KOPT-K1 (cell line): Measurements from ENCODE around the gene TBC1D22B.
"Not testable (repeated sequence)": the region's sequence is repeated elsewhere in the genome, so short reads cannot be mapped to it uniquely, and the experiment has no call there.

Source experiments
- H3K27ac ChIP-seq: fragments of 200-600 bp; sonication (generic); 2 replicates; pipeline ENCODE4 v1.5.1; 2016; ENCODE audit warnings: antibody characterized with exemption, mild to moderate bottlenecking, low read depth, low read length; ENCODE audit not compliant: poor library complexity, severe bottlenecking
- H3K36me3 ChIP-seq: fragments of 200-600 bp; sonication (generic); 2 replicates; pipeline ENCODE4 v1.5.1; 2017; ENCODE audit warnings: antibody characterized with exemption, mild to moderate bottlenecking, low read length, moderate library complexity; ENCODE audit not compliant: insufficient read depth
- H3K9me3 ChIP-seq: fragments of 200-600 bp; sonication (generic); 2 replicates; pipeline ENCODE4 v1.5.1; 2017; ENCODE audit warnings: antibody characterized with exemption, low read length, mild to moderate bottlenecking; ENCODE audit not compliant: insufficient read depth, poor library complexity, severe bottlenecking

The TBC1D22B gene

DNA sequence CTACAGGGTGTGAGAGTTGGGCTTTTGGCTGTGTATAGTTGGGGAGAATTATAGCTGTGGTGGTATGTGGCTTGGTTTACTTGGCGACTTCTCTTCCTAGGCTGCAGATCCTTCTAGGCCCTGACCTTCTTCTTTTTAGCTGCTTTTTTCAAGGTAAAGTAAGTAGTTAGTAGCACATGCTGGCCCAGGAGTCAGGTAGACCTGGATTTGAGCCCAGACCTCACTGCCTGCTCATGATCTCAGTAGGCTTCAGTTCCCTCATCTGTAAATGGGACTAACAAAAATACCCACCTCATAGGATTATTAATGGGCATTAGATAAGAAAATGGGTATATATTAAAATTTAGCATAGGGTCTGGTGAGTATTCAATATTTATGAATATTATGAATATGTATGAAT is 17.8 kb downstream of the TBC1D22B start:
- peaks cover 33% of the 10 kb centered on the region for H3K36me3 ChIP-seq
- H3K27ac ChIP-seq: peak overlapping the region; percentile 85

DNA sequence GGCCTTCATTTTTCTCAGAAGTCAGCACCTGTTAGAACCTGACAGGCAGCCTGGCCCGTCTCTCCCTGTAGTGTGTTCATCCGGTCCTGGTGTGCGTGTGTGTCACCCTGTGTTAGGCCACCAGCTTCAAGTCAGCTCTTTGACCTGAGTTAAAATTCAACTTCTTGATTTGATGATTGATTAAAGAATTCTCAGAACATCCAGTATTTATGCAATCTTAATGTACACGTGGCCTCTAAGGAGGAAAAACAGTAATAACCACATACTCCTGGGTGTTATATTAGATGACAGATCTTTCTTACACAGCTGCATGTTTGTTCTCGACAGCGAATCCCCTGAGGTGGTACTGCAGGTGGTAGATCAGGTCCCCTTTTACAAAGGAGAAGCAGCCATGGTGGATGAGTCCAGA is 19.4 kb downstream of the TBC1D22B start:
- Histone ChIP-seq H3K9me3 (no peaks in the 10 kb centered on the region), H3K27ac (peak overlapping the region; percentile 85), H3K36me3 (peaks cover 33% of the 10 kb centered on the region)

More for the DNA sequence above, 17.8 kb downstream of the TBC1D22B start:
- no peaks in the 10 kb centered on the region for H3K9me3 ChIP-seq

DNA sequence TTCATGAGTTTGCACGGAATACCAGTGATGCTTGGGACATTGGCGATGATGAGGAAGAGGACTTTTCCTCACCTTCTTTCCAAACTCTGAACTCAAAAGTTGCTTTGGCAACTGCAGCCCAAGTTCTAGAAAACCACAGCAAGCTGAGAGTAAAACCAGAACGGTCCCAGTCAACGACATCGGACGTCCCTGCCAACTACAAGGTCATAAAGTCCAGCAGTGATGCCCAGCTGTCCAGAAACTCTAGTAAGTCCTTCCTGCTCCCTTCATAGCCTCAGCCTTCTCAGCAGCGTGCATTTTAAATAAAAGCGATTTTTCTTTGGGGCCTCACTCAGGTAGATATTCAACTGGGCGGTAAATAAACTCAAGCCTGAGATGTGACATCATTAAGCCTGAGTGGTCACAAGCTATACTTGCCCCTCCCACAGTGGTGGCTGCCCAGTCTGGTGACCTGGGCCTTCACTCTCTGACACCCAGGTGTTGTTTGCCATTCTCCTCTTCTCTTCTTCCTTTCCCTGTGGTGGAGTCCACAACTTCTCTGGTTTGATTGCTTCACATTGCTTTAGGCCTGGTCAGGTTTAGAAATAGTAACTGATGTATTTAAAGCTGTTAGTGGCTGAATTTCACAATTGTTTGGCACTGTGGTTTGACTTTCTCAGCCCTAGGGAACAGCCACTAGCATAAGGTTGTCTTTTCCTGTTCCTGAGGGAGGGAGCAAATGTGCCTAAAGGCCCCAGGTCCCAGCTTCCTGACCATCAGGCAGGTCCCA is 22.0 kb downstream of the TBC1D22B start:
- Histone ChIP-seq H3K36me3 (peaks cover 50% of the 10 kb centered on the region), H3K27ac (peak overlapping the region; percentile 85), H3K9me3 (no peaks in the 10 kb centered on the region)

DNA sequence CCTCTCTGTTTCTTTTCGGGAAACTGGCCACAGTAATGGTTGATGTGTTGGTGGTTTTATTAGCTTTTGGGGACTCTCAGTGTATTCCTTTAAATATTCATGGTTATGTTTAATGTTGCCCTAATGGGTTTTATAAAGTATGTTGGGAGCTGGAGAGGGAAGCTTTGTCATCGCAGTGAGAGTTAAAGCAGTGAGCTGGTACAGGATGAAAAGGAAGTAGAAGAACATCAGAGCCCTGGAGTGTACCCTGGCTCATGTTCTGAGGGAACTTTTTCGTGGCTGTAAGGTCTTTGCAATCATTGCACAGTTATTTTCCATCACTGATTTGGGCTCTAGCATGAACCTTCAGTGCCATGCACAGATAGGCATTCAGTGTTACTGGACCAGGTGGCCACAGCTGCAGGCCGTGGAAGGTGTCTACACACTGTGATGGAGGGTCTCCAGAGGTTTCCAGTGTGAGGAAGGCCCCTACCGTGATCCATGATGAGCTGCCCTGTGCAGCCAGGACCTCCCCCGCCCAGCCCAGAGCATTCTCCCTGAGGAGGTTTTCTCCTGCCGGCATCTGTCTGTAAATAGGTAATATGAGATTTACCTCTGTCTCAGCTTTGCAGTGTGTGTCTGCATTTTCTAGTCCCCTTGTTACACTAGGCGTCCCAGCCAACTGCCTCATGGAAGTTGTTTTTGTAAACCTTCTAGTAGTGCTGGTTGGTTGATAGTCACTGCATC is 22.8 kb downstream of the TBC1D22B start:
- H3K27ac ChIP-seq: peak overlapping the region; percentile 85
- no peaks in the 10 kb centered on the region for H3K9me3 ChIP-seq
- H3K36me3 ChIP-seq: peaks cover 56% of the 10 kb centered on the region

DNA sequence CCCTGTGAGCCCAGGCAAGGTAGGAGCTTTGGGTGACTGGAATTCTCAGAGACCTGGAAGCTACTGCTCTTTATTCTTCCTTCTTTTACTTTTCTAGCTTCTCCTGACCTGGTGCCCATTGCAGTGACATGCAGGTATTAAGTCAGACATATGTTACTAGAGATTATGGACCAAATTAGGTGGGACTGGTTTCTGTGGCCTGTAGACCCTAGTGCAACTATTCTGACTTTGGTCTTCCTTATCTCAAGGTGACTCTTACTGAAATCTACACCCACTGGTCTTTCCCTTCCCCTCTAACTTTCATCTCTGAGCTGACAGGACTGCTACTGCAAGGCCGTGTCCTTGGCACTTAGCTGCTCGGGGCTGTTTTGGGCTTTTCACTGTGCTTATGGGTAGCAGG is 24.8 kb downstream of the TBC1D22B start:
- Histone ChIP-seq H3K27ac (peak overlapping the region; percentile 85), H3K9me3 (no peaks in the 10 kb centered on the region), H3K36me3 (peaks cover 72% of the 10 kb centered on the region)

DNA sequence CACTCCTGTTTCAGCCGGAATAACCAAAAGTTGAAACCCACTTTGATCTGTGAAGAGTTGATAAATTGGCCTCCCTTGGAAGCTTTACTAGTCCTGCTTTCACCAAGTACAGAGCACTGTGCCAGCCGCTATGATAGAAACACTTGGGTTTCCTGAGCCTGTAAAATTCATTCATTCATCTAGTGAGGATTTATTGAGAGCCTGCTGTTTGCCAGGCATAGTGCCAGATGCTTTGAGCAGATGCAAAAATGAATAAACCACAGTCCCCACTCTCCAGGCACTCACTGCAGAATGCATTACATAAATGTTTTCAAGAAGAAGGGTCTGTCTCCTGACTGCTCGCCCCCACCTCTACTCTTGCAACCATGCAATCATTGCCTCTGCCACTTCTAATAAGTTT is 25.7 kb downstream of the TBC1D22B start:
- Histone ChIP-seq H3K36me3 (peaks cover 77% of the 10 kb centered on the region), H3K9me3 (no peaks in the 10 kb centered on the region)

DNA sequence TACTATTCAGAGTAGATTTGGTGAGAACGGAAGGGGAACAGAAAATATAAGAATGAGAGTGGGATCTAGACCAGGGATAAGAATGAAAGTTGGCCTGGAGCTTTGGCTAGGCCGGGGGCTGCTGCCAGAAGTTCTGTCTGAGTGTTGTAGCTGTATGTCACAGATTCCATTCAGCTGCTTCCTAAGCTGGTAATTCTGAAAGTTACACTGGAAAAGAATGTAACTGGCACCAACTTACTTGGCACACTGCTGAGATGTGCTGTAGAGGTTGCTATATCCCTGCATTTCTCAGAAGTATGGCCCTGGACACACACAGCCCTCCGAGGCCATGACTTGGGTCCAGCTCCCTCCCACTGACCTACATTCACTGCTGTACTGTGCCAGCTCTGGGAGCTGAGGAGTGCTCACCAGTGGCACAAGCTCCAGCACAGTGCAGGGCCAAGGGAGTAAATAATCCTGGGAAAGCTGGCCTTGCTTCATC is 26.1 kb downstream of the TBC1D22B start:
- Histone ChIP-seq H3K36me3 (peaks cover 77% of the 10 kb centered on the region), H3K9me3 (no peaks in the 10 kb centered on the region), H3K27ac (peak overlapping the region; percentile 85)

More for the DNA sequence above, 25.7 kb downstream of the TBC1D22B start:
- peak overlapping the region; percentile 85 for H3K27ac ChIP-seq

DNA sequence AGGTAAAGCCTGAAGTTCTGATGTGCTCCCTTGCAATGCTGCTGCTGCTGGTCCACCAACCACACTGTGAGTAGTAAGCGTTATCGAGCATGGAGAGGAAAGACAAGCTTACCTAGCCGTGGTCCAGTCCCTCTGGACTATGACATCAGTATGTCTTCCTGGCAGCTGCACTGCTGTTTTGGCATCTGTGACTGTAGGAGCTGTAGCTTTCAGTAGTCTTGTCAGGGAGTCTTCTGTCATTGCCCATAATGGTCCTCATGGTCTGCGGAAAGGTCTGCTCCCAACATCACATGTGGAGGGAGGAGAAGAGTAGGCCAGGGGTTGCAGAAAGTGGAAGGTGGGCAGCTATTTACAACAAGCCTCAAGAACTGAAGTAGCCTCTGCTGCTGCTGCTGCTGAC is 27.2 kb downstream of the TBC1D22B start:
- H3K36me3 ChIP-seq: peaks cover 69% of the 10 kb centered on the region

DNA sequence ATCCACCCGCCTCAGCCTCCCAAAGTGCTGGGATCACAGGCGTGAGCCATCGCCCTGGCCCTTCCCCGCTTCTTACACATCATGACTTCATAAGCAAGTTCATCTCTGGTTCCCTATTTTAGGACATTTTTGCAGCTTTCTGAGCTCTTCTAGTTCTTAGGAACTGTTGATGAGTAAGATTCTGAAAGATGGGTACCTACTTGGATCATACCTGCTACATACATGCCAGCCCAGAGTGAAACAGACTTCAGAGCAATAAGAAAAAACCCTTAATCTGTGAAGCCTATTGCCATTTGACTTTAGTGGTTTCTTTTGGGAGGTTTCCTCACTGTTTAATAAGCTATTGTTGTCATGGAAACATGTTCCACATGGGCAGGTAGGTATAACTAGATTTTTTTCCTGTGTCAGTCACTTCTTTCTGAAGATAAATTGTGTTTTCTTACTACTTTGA is 28.3 kb downstream of the TBC1D22B start:
- no peaks in the 10 kb centered on the region for H3K9me3 ChIP-seq
- H3K36me3 ChIP-seq: peaks cover 62% of the 10 kb centered on the region
- peak overlapping the region; percentile 85 for H3K27ac ChIP-seq

More for the DNA sequence above, 27.2 kb downstream of the TBC1D22B start:
- H3K27ac ChIP-seq: peak overlapping the region; percentile 85
- H3K9me3 ChIP-seq: no peaks in the 10 kb centered on the region

DNA sequence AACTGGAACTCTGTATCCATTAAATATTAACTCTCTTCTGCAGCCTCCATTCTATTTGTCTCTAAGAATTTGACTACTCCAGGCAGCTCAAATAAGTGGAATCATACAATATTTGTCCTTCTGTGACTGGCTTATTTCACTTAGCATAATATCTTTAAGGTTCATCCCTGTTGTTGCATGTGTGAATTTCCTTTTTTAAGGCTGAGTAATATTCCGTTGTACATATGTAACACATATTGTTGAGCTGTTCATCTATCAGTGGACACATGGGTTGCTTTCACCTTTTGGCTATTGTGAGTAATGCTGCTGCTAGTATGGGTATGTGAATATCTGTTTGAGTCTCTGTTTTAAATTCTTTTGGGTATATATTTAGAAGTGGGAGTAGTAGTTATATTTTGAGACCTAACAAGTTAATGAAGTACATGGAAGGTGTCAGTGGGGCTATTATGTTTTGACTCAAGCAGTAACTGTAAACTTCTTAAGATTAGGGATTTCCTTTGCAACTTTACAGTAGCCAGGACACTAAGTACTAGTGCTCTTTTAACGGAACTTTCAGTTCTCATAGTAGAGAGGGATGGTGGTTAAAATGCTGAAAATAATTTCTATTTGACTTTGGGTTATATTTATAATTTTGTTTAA is 30.1 kb downstream of the TBC1D22B start:
- H3K27ac ChIP-seq: peak overlapping the region; percentile 95
- peaks cover 69% of the 10 kb centered on the region for H3K36me3 ChIP-seq

DNA sequence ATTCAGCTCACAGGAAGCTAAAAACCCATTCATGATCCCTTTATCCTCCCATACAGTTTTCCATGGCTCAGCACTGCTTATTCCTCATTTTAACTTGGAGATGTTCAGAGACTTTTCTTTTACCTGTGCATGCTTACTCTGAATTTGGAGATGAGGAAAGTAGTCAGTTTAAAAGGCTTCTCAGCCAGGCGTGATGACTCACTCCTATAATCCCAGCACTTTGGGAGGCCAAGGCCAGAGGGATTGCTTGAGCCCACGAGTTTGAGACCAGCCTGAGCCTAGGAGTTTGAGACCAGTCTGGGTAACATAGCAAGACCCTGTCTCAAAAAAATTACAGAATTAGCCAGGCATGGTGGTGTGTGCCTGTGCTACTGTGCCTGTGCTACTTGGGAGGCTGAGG is 30.7 kb downstream of the TBC1D22B start:
- Histone ChIP-seq H3K27ac (peak overlapping the region; percentile 95), H3K9me3 (no peaks in the 10 kb centered on the region), H3K36me3 (peaks cover 64% of the 10 kb centered on the region)

More for the DNA sequence above, 30.1 kb downstream of the TBC1D22B start:
- H3K9me3 ChIP-seq: no peaks in the 10 kb centered on the region

DNA sequence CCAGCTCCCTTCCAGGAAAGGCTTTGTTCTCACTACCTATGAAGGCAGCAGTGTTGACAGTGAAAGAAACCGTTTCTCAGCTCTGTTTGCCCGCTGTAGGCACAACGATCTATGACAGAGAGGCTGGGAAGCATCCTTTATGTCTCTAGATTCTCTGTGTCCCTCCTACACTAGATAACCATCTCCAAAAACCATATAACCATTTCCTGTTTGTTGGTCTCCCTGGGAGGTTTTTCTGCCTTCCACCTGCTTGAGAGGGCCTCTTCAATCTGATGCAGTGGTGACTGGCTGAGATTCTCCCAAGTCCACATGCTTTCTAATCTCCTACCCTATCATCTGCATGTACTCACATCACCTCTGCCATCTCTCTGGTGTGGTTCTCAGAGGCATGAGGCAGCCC is 32.4 kb downstream of the TBC1D22B start:
- H3K36me3 ChIP-seq: peaks cover 64% of the 10 kb centered on the region

DNA sequence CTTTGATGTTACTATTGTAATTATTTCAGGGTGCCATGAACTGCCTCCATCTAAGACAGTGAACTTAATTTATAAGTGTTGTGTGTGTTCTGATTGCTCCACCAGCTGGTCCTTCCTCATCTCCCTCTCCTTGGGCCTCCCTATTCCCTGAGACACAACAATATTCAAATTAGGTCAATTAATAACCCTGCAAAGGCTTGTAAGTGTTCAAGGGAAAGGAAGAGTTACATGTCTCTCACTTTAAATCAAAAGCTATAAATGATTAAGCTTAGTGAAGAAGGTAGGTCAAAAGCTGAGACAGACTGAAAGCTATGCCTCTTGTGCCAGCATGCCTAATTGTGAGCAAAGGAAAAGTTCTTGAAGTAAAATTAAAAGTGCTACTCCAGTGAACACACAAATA is 35.9 kb downstream of the TBC1D22B start:
- Histone ChIP-seq H3K9me3 (peaks cover 16% of the 10 kb centered on the region), H3K36me3 (peaks cover 73% of the 10 kb centered on the region), H3K27ac (peak overlapping the region; percentile 50)

More for the DNA sequence above, 32.4 kb downstream of the TBC1D22B start:
- H3K9me3 ChIP-seq: peaks cover 6% of the 10 kb centered on the region
- H3K27ac ChIP-seq: peak overlapping the region; percentile 95

DNA sequence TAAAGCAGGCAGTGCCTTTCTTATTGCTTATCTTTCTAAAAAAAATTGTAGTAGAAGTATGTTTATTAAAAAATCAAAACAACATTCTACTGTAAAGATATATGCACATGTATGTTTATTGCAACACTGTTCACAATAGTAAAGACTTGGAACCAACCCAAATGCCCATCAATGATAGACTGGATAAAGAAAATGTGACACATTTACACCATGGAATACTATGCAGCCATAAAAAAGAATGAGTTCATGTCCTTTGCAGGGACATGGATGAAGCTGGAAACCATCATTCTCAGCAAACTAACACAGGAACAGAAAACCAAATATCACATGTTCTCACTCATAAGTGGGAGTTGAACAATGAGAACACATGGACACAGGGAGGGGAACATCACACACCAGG is 40.1 kb downstream of the TBC1D22B start:
- Histone ChIP-seq H3K36me3 (peaks cover 81% of the 10 kb centered on the region), H3K9me3 (peaks cover 16% of the 10 kb centered on the region)
- not testable (repeated sequence) for H3K27ac ChIP-seq

DNA sequence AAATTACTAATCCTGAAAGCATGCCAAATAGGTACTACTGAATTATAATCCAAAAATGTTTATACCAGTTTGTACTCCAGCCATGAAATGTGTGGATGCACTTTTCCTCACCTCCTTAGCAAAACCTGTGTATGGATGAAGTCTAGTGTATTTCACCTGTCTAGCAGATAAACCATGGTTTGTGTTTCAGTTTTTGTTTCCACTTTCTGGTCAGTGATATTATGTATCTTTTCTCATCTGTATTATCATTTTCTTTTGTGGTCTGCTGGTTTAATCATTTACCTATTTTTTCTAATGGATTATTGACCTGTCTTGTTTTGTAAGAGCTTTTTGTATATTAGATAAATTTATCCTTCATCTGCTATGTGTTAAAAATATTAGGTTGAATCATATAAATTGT is 41.4 kb downstream of the TBC1D22B start:
- Histone ChIP-seq H3K36me3 (peaks cover 84% of the 10 kb centered on the region), H3K9me3 (peaks cover 16% of the 10 kb centered on the region), H3K27ac (peak overlapping the region; percentile 40)
